HG03280 (cell line): Measurements from ENCODE around the gene NRCAM.

Experiments
- ATAC-seq: cut with Tn5 transposase; IDR thresholded peaks from one replicate; pipeline ENCODE4 v1.9.1; 2021; ENCODE audit warnings: mild to moderate bottlenecking, moderate library complexity; ENCODE audit not compliant: unreplicated experiment

Gene NRCAM

DNA sequence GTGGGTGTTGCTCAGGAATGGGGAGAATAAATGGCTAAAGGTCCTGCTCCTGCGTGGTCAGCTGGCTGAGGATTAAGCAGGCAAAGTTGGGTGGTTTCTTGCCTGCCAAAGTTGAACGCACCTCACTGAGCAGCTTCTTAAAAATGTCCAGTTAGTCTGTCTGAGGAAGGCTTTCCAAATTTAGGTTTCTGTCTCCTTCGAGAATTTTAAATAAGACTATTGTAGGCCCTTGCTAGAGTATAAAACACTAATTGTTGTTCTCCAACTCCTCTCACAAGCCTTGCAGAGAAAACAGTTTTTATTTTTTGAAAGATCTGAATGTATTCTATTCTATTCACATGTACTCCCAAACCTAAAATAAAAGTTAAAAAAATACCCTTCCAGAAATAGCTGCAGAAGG is 204.1 kb downstream of the NRCAM start:
- no peak for ATAC-seq

DNA sequence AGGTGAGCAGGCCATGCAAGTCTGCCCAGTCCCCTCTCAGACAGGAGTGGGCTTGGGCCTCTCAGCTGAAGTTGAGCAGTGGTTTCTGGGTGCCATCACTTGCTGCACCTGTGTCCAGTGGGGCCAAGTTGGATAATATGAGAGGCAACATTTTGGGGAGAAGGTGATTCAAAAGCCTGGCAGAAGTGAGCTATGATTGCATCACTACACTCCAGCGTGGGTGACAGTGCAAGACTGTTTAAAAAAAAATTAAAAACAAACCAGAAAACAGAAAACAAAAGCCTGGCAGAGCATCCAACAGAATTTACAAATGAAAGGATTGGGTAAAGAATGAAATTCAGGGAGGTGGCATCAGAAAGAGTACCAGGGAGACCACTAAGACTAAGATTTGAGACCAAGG is 204.5 kb downstream of the NRCAM start:
- ATAC-seq, result no peak

DNA sequence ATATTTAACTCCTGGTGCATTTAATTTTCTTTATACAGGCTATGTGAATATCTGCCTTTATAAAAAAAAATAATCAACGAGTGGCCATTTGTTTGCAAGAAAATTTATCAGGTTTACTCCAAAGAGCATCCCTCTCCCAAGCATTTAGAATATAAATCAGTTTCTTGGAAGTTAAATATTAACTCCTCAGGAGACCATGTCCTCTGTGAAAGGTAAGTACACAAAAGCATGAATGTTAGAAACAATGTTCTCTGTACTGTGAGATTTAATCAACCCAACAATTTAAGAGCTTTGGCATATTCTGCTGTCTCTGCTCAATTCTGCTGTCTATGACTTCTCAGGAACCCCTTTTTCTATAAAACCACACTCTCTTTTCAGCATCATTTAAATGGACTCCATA is 206.8 kb downstream of the NRCAM start:
- ATAC-seq, result no peak

DNA sequence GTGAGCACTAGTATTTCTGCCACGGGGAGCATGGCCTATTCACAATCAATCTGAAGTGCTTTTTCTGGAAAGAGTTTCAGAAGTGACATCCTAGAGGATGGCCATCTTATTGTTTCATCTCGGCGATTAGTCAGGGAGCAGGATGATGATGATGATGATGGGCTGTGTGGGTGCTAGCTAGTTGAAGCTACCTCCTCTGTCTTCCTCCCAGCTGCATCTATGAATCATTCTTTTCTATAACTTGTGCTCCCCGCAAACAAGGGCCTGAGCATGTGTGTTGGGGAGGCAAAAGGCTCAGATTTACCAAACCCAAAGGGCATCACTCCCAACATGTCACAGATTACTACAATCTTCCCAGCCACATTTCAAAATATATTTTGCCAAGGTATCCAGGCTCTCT is 207.4 kb downstream of the NRCAM start:
- ATAC-seq, result no peak

DNA sequence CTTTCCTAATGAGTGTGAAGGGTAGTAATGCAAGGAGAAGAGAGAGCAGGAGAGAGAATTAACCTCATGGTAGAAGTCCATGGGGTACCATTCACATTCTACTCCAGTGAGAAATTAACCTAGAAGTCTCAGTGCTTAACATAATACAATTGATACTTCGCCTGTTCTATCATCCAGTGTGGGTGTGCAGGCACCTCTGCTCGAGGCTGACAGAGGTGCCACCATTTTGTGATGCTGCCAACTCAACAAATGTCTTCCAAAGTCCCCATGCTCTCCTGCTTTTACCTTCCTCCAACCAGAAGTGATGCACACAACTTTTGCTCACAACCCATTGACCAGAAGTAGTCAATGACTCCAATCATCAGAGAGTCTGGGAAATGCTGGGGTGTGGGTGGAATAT is 207.8 kb downstream of the NRCAM start:
- ATAC-seq, result no peak

DNA sequence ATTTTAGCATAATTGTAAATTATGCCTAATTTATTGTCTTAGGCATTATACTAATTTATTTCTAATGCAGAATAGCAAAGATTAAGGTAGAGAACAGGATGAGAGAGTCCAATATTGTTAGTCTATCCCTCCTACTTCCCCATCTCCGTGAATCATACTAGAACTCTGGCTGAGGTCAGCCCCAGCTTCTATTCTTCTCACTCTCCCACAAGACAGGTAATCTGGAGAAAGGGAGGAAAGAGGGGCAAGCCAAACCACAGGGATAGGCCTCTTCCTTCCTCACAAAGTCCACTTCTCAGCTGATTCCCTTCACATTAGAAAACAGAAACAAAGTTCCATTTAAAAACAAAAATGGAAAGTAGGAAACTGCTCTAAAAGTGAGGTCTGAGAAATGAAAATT is 208.6 kb downstream of the NRCAM start:
- no peak for ATAC-seq

DNA sequence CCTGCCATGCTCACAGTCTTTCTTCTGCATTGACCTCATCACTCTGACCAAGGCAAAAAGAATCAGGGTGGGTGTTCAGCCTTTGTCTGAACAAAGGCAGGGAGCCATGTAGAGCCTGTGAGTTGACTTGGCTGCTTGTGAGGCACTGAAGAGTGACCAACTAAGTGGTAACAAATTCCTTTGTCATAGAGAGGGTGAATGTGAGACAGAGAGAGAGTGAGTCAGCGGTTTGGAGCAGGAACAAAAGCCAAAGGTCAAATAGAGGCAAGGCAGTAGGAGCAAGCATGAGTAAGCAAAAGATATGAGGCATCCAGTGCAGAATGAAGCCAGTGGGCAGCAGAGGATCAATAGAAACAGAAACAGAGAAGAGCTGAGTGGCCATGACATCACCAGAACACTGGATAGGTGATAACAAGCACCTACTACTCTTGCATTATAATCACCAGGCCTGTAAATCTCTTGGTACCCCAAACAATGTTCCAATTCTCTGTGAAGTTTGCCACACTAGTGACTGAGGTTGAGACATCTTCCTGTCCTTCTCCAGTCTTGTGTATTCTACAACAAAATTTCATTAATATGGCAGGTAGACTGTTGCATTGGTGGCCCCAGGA is 209.9 kb downstream of the NRCAM start:
- peak; percentile 51 for ATAC-seq

DNA sequence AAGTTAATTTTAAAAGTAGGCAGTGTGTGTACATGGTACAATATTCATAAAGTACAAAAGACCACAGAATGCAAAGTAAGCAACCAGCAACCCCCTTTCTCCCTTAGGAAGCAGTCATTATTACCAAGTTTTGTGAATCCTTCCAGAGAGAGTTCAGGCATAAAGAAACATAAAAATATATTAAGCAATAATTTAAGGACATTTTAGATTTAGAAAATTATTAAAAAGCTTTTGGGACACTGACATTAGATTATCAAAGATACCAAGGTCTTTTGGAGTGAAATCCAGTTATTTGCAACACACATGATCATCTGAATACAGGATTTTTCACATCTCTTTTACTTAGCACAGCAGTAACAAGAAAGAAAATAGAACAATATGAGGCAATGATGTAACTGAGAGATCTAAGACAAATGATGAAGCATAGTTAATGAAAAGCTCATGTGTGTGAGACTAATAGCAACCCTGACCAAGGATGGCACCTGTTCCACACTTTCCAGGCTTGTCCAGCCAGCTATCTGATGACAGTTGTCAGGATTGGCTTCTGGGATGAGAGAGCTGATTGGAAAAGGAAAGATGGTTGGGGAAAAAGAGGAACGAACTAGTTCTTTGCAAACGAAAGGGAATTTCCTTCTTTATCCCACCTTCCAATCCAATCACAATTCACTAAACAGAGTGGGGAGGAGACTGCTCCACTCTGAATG is 210.6 kb downstream of the NRCAM start:
- no peak for ATAC-seq

DNA sequence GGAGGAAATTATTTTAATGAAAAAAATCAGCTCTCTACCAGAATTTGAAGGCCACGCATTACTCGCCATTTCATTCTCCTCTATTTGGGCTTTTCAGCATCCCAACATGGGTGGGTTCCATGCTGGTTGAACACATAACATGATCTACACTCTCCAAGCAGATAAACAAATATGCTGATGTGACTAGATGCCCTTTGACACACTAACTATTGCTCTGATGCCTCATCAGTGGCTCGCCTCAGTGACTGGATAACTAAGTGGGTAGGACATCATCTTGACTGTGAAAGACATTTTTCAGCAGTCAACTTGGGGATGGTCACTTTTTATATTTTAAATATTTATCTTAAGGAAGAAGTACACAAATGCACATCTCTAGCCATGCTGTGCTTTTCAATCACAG is 212.1 kb downstream of the NRCAM start:
- no peak for ATAC-seq

DNA sequence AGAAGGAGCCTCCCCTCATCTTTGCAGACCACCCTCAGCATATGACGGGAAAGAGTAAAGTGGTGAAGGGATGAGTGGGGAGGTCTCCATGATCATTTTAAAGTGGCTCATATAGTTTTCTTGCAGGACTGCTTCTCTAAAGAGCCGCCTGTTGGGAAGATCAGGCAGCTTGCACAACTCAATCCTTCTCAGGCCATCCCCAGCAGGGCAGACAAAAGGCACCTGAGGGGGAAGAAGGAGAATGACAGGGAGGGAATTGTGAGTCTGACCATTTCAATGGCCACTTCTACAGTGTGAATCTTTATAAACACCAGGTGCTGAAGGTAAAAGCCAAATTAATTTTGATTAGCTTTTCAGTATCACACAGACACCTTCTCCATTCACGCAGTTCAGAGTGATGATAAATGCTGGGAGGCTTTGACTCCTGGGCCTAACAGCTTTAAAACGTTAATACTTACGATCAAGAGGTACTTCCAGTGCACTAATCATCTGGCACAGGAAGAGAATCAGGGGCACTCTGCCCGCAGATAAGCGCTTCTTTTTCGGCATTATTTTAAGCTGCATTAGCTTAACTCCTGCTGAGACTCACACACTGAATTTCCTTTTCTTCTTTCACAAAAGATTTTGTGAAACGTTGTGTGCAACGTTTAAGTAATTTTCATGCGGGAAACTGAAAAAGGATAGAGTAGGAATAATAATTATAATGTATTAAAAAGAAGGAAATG is 216.6 kb downstream of the NRCAM start:
- no peak for ATAC-seq

DNA sequence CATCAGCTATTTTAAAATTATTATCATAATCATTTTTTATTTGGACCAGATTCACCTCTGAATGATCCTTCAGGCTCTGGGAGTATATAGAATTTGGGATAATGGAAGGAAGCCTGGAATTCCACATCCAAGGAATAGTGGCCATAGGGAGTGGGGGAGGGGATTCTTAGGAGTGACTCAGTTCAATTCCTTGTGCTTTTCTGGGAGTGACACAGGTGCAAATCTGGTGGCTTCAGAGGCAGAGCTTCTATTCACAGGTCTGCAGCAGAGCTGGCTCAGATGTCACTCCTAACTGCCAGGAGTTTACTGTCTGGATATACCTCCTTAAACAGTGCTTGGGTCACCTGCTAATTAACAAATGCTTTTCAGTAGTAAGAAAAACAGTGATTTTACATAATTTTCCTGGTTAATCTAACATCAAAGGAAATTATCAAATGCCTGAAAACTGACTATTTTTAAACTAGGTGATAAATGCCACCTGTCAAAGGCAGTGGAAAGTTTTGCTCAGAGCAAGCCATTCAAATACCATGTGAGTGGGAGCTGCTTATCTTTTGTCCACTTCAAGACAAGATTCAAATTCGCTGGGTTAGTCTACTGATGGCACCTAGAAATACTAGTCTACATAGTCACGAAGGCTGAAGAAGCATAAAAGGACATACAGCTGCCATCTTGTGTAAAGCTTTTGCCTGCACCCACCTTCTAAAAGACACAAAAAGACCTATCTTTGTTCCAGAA is 219.4 kb downstream of the NRCAM start:
- no peak for ATAC-seq

DNA sequence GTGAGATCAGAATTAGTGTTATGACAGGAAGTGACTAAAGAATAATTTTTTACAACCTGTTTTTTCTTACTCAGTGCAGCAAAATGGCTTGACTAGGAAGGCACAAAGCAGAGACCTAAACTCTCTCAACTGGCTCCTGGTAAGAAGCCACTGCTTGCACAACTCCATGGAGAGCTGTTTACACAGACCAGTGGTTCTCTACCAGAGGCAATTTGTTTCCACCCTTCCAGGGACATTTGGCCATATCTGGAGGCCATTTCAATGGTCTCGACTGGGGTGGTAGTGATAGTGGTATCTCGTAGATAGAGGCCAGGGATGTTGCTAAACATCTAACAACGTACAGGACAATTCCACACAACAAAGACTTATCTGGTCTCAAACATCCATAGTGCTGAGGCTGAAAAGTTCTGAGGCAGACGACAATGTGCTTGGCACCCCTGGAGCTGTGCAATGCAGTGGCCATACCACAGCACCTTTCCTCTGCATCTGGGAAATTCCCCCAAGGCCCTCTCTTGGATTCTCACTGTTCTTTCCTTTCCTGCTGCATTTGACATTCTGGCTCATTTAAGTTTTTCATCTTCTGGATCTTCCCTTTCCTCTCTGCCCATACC is 220.7 kb downstream of the NRCAM start:
- no peak for ATAC-seq

DNA sequence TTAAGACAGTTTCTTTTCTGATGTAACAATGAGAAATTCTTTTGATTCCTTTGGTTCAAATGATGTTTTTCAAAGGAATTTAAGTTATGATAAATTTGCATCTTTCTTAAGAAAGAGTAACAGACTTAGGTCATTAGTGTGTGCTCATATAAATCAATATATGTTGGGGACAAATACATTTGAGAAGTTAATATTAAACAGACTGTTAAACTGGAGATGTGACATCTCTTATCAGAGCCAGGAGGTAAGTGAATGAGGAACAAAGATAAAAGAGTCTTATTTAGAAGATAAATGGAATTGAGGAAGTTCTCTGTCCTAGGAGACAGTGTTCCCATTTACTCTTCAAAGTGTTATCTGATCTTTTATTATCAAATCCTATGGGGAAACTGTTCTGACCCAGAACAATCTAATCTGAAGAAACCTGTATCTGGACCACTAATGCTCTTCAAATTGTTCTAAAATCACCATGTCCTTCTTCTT is 221.2 kb downstream of the NRCAM start:
- no peak for ATAC-seq

DNA sequence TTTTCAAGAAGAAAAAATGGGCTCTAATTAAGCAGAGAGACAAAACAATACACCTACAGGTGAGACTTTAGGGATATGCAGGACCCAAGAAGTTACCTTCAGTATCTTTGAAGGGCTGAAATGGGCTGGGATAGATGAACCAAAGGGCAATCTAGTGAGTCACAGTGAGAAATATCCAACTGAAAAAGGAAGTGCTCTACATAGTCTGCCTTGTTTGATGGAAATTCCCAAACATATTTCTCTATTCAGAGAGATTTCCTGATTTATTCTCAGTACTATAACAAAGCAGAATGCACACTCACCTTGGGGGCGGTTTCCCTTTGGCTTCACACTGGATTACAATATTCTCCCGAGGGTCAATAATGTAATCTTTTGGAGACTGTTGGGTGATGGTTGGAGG is 222.0 kb downstream of the NRCAM start:
- no peak for ATAC-seq

DNA sequence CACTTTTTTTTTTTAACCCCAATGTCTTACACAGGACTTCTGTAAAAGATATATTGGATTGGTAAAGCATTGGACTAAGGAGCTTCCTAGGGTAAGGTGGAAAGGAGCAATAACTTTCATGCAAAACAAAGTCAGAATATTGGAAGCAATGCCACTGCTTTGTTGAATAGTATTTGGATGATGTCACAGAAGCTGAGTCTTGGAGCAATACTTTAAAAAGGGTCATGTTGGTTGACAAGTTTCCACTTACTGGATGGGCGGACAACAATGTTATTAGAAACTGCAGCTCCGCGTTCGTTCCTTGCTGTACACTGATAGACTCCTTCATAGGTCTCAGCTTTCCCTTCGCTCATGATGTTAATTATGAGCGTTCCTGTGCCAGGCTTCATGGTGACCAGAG is 224.2 kb downstream of the NRCAM start:
- no peak for ATAC-seq

DNA sequence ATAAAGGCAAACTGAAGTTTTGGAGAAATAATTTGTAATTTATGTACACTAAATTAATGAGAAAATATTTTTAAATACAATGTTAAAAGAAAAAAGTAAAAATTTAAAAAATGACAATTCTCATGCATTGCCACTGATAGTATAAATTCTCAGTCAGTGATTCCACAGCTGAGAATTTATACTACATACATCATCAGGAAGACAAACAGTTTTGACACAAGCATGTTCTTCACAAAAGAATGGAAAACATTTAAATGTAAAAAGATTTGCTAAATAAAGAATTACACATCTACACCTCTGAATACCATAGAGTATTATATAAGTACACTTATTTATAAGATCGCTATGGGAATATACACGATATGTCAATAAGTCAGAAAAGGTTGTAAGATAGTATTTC is 225.0 kb downstream of the NRCAM start:
- ATAC-seq, result no peak

DNA sequence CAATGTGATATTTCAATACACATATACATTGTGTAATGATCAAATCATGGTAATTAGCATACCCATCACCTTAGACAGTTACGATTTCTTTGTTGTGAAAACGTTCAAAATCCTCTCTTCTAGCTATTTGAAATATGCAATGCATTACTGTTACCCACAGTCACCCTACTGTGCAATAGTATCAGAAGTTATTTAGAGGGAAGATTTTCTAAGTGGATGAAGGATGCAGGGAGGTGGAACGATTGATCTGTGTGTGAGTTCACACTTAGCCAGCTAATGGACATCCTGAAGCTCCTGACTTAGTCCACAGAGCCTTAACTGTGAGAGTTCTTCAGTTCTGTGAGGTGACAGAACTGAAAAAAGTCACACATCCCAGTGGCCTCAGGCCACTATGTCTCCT is 228.9 kb downstream of the NRCAM start:
- ATAC-seq, result no peak

DNA sequence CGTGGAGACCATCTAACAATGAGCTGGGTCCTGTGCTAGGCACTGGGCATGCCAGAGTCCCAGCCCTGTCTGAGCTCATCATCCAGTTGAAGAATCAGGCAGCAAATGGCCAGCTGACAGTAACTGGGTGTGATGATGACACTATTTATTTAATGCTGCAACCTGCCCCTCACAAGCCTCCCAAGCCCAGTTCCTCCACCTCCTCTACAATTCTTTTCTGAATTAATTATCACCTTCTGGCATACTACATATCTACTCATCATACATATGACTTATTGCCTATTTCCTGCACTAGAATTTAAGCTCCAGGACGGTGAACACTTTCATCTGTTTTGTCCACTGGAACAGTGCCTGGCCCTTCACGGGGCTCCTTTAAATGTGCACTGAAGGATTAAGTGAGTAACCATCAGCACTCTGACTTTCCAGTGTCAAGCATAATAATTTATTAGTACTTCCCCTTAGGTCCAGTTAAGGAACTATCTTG is 229.4 kb downstream of the NRCAM start:
- ATAC-seq, result no peak

DNA sequence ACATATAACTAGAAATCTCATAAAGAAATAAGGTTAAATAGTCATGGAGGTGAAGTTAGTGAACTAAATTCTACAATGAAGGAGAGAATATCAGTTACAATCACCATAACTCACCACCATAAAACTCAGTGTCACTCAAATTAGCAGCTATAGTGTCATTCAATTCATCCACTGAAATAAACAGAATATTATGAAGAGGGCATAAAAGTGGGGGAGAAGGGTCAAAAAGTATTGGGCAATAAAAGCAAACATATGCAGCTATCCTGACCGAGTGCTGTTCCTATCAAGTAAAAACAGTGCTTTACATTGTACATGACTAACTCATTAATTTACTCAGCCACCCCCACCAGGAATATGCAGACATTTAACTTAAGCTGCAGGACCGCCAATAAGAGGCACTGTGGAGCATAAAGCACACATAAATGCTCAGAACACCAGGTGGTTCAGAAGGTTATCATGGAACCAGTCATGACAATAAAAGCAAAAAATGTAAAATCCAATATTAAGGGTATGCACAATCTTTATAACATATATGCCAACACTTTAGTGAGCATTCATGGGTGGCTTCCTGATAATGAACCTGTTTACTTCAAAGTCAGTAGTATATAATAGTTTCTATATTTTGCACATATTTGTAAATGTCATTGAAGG is 230.6 kb downstream of the NRCAM start:
- no peak for ATAC-seq

DNA sequence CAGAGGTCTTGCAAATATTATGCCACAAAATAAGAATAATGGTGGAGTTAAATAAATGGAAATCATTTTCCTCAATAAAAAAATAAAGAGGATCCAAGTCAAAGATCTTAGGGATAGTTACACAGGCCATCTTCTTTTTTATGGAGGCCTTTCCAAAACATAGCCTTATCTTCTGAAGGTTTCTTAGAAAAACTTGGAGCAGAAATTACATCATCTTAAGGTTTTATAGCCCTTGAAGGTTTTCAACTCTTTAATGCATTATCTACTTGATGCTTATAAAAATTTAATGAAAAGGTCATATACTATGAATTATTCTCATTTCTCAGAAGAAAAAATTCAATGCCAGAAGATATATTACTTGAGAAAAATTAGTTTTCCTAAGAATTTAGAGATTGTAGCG is 231.8 kb downstream of the NRCAM start:
- no peak for ATAC-seq
